IPS DF 6.9 (cell line): ENCODE measurements around the gene PPP1R14B.

Experiments
- DNase-seq: peaks from one replicate; pipeline ENCODE4 v3.0.0-alpha.2; 2013; ENCODE audit warnings: low read depth, low spot score
- H3K27ac ChIP-seq: one replicate; pipeline ENCODE4 v1.5.1; 2013; ENCODE audit warnings: low read length, control low read depth
- H3K27me3 ChIP-seq: 2 replicates; pipeline ENCODE4 v1.6.1; 2013; ENCODE audit warnings: mild to moderate bottlenecking, low read length; ENCODE audit not compliant: control insufficient read depth, insufficient read depth
- H3K36me3 ChIP-seq: 2 replicates; pipeline ENCODE4 v1.6.1; 2013; ENCODE audit warnings: low read length; ENCODE audit not compliant: control insufficient read depth, insufficient read depth
- H3K4me1 ChIP-seq: 2 replicates; pipeline ENCODE4 v1.6.1; 2013; ENCODE audit warnings: low read length; ENCODE audit not compliant: control insufficient read depth, insufficient read depth
- H3K4me3 ChIP-seq: 2 replicates; pipeline ENCODE4 v1.5.1; 2013; ENCODE audit warnings: mild to moderate bottlenecking, low read length
- H3K9me3 ChIP-seq: 2 replicates; pipeline ENCODE4 v1.6.1; 2013; ENCODE audit warnings: low read length, inconsistent platforms; ENCODE audit not compliant: control insufficient read depth, insufficient read depth
- WGBS: extraction: QIAGEN DNeasy Blood & Tissue Kit; methylation state at CpG from one replicate; pipeline ENCODE4 v1.1.7; 2013; ENCODE audit warnings: mixed read lengths, missing lambda C conversion rate; ENCODE audit not compliant: insufficient read length, insufficient coverage; 5-methylcytosine and 5-hydroxymethylcytosine counted together

PPP1R14B gene

GRCh38 chr11:64244966-64245365 lies 1.8 kb downstream of the PPP1R14B start:
- H3K27ac ChIP-seq = no peak overlapping the region
- H3K36me3 ChIP-seq = peaks cover 11% of the 10 kb centered on the region; the same call in 1 of the 2 replicates
- no CpG with 5 or more reads among the region's 6 CpGs for WGBS
- no peaks in the 10 kb centered on the region for H3K27me3 ChIP-seq
- no peak for DNase-seq
- peaks cover 18% of the 10 kb centered on the region for H3K4me1 ChIP-seq
- H3K9me3 ChIP-seq = no peaks in the 10 kb centered on the region
- peak overlapping the region; percentile 87; the same call in 1 of the 2 replicates for H3K4me3 ChIP-seq

DNA sequence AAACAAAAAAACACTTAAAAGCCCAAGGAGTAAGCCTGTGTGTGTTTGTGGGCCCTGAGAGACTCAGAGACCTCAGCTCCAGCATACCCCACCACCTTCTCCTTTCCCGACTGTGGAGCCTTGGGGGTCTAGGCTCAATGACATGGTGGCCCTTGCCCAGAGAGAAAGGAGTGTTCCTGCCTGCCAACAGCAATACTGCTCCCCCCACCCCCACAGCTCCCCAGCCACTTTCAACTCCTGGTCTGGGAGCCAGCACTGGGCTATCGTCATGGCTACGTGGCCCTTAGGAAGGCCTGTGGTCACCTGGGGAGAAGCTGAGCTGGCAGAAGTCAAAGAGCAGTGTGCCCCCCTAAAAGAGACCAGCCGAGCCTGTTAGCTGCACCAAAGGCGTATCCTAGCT lies 2.6 kb downstream of the PPP1R14B start:
- Histone ChIP-seq H3K27me3 (no peaks in the 10 kb centered on the region), H3K4me3 (no peak overlapping the region), H3K9me3 (no peaks in the 10 kb centered on the region), H3K4me1 (peaks cover 12% of the 10 kb centered on the region), H3K27ac (no peak overlapping the region), H3K36me3 (peaks cover 11% of the 10 kb centered on the region; the same call in 1 of the 2 replicates)
- no CpG with 5 or more reads among the region's 5 CpGs for WGBS
- DNase-seq = no peak

DNA sequence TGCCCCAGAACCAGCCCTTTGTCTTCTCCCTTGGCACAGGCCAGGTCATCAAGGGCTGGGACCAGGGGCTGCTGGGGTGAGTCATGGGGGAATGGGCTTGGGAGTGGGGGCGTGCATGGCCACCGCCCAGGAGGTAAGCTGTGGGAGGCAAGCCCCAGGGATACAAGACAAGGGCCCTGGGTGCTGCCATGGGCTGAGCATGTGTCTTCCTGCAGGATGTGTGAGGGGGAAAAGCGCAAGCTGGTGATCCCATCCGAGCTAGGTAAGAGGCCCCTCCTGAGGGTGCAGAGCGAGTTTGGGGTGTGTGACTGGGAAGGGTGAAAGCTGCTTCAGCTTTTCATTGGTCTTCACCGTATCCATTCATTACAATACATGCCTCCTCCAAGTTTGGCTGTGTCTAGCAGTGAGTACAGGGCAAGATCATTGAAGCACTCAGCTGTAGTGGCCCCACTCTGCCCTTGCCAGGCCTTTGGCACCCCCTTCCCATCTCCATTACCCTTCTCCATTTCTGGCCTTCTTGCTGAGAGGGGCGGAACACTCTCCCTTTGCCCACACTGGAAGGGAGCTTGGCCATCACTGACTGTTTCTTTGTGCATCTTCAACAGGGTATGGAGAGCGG lies 3.4 kb downstream of the PPP1R14B start:
- DNase-seq = no peak
- Histone ChIP-seq H3K4me3 (no peak overlapping the region), H3K27ac (no peak overlapping the region), H3K4me1 (peaks cover 8% of the 10 kb centered on the region), H3K27me3 (no peaks in the 10 kb centered on the region), H3K36me3 (peaks cover 15% of the 10 kb centered on the region; the same call in 1 of the 2 replicates), H3K9me3 (no peaks in the 10 kb centered on the region)
- WGBS = no CpG with 5 or more reads among the region's 8 CpGs

DNA sequence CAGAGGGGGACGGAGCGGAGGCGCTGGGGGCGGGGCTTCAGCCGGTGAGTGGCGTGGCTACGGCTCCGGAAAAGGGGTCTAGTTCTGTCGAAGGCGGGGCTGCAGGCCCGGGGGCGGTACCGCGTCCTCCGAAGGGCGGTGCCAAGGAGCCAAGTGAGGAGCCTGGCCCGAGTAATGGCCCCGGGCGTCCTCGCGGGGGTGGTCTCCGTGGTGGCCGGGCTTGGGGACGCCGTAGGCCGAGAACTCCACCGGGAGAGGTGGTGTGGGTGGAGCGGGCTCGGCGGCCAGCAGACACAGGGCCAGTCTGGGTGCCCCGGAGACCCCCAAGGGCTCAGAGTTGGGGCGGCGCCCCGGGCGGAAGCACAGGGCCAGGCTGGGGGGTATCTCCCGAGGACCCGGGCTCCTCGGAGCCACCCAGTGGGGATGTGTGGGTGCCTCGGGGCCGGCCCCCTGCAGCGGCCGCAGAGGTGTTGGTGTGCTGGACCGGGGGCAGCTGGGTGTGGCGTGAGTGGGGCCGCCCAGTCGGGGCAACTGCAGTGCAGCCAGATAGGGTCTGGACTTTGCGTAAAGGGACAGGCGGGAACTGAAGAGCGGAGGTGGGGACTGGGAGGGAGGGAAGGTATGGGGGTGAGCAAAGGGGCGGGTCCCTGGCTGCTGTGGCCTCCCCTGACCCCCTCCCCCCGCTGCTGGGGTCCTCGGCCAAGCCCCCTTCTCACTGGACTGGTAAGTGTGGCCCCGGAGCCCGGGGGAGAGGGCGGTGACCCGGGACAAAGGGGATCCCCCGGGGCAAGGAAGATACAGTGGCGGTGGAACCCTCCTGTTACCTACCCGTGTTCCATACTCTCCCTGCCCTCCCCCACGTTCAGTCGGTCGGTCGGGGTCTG lies 5.0 kb downstream of the PPP1R14B start:
- H3K27ac ChIP-seq = no peak overlapping the region
- WGBS = no CpG with 5 or more reads among the region's 63 CpGs
- H3K4me3 ChIP-seq = peak overlapping the region; percentile 57
- no peaks in the 10 kb centered on the region for H3K9me3 ChIP-seq
- H3K36me3 ChIP-seq = peaks cover 18% of the 10 kb centered on the region; the same call in 1 of the 2 replicates
- no peak for DNase-seq
- peaks cover 5% of the 10 kb centered on the region for H3K4me1 ChIP-seq
- H3K27me3 ChIP-seq = no peaks in the 10 kb centered on the region

DNA sequence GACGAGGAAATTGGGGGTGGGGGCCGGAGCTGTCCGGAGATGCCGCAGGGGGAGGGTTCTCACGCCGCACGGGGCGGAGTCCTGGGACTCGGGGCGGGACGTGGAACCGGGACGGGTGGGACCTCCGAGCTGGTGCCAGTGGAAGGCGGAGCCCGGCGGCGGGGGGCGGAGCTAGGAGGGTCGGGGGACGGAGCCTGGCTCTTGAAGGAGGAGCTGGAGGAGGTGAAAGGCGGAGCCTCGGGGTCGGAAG lies 5.6 kb downstream of the PPP1R14B start:
- Histone ChIP-seq H3K27ac (no peak overlapping the region), H3K9me3 (no peaks in the 10 kb centered on the region), H3K27me3 (no peaks in the 10 kb centered on the region), H3K36me3 (peaks cover 18% of the 10 kb centered on the region; the same call in 1 of the 2 replicates), H3K4me1 (peaks cover 5% of the 10 kb centered on the region), H3K4me3 (peak overlapping the region; percentile 73; the same call in 1 of the 2 replicates)
- whole genome bisulfite sequencing = no CpG with 5 or more reads among the region's 24 CpGs
- DNase-seq = no peak

DNA sequence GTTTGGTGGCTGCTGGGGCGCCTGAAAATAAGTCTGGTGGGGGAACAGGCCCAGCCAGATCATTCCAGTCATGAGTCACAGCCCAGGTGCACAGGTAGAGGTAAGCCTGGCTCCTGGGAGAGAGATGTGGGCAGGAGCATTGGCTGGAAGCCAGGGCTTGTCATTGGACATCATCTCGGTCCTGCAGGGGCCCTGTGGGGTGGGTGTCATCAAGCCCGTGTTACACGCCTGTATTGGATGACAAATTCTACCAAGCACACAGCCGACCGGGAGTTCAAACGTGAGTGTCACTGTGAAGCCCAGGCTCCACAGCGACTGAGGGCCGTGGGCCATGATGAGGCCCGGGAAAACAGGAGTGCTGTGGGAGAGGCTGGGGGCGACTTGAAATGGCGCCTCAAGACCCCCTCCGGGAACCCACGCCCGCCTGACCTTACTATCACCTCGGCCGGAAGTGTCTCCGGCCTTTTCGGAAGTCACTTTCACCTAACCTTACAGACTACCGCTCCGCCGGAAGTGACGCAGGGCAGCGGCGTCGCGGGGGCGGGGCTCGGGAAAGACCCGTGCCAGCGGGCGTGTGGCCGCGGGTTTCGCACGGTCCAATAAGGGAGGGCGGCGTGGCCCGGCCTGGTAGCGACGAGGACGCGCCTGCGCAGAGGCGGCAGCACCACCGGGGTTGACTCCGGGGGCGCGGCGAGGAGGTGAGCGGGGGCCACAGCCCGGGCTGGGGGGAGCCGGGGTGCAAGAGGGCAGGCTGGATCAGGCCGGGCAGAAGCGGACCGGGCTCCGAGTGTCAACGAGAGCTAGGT lies 6.1 kb downstream of the PPP1R14B start, which contains the start of gene FKBP2:
Gene FKBP2, plus strand, starts transcription at position 661 of the 806 bp plus-strand sequence. CDS start 1,293 bp downstream, outside the sequence.
- no peak for DNase-seq
- H3K4me1 ChIP-seq = peaks cover 5% of the 10 kb centered on the region
- H3K27me3 ChIP-seq = no peaks in the 10 kb centered on the region
- H3K9me3 ChIP-seq = no peaks in the 10 kb centered on the region
- H3K36me3 ChIP-seq = peaks cover 18% of the 10 kb centered on the region; the same call in 1 of the 2 replicates
- H3K27ac ChIP-seq = no peak within 1 kb of the TSS
- H3K4me3 ChIP-seq = peak within 1 kb of the TSS; percentile 73
- no CpG with 5 or more reads among the region's 58 CpGs for WGBS

DNA sequence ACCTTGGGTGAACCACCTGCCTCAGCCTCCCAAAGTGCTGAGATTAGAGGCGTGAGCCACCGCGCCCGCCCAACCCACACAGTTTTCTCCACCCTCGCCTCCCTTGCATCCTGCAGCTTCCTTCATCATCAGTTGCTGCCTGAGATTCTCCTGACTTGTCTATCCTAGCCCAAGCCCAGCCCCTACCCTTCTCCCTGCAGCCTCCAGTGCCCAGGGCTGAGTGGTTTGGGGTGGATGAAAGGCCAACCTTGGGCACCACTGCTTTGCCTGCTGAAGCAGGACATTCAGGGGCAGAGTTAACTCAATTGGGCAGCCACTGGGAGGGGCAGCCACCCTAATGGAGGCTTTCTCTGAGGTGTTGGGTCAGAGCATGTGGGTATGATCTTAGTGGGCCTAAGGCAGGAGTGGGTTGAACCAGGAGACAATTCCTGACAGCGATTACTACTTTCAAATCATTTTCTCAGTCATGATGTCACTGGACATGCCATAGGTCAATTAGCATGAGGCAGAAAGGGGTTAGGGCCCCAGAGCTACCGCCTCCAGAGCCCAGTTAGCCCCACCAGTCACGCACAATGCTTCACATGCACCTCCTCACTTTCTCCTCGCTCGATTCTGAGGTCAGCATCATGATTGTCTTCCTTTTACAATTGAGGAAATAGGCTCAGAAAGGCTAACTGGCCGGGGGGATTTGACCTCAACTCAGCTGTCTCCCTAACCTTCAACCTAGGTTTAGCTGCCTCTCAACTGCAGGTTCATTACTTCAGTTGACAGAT lies 6.9 kb downstream of the PPP1R14B start:
- DNase-seq = no peak
- Histone ChIP-seq H3K9me3 (no peaks in the 10 kb centered on the region), H3K36me3 (peaks cover 16% of the 10 kb centered on the region; the same call in 1 of the 2 replicates), H3K4me1 (peaks cover 2% of the 10 kb centered on the region), H3K27ac (no peak overlapping the region), H3K4me3 (peak overlapping the region; percentile 73; the same call in 1 of the 2 replicates), H3K27me3 (no peaks in the 10 kb centered on the region)
- WGBS = no CpG with 5 or more reads among the region's 11 CpGs

DNA sequence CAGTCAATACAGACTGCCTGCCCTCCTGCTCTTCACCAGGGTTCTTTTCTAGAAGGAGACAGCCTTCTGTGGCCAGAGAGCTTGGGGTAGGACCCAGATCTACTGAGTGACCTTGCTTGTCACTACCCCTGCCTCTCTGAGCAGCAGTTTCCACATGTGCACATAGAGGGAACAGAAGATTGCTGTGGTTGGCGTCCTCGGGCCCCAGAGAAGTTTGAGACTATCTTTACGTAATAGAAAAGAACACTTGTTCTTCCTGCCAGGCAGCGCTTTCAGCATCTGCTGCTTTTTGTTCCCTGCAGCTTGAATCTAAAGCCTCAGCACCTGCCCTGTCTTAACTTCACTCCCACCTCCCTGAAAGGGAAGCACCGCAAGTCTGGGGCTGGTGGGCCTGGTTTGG lies 7.7 kb downstream of the PPP1R14B start:
- peaks cover 14% of the 10 kb centered on the region; the same call in 1 of the 2 replicates for H3K36me3 ChIP-seq

DNA sequence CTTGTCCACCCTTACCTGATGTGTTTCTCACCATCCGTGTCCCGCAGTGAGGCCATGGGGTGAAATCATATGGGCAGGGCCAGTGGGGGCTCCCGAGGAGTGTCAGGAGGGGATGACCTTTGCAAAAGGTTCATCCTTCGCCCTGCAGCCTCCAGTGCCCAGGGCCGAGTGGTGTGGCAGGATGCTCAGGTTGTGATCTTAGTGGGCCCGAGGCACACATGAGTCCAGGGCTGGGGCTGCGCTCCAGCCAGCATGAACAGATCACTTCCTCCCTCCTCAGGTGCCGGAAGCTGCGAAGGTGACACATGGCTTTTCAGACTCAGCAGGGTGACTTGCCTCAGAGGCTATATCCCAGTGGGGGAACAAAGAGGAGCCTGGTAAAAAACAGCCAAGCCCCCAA lies 8.7 kb downstream of the PPP1R14B start:
- no peak overlapping the region for H3K27ac ChIP-seq
- no CpG with 5 or more reads among the region's 9 CpGs for WGBS
- peaks cover 7% of the 10 kb centered on the region; the same call in 1 of the 2 replicates for H3K36me3 ChIP-seq
- H3K4me3 ChIP-seq = no peak overlapping the region
- H3K4me1 ChIP-seq = peaks cover 4% of the 10 kb centered on the region
- DNase-seq = no peak
- no peaks in the 10 kb centered on the region for H3K27me3 ChIP-seq
- no peaks in the 10 kb centered on the region for H3K9me3 ChIP-seq

More for the DNA sequence above, 7.7 kb downstream of the PPP1R14B start:
- H3K4me3 ChIP-seq = no peak overlapping the region
- H3K4me1 ChIP-seq = peaks cover 2% of the 10 kb centered on the region
- H3K27ac ChIP-seq = no peak overlapping the region
- WGBS = no CpG with 5 or more reads among the region's 5 CpGs
- H3K27me3 ChIP-seq = no peaks in the 10 kb centered on the region
- H3K9me3 ChIP-seq = no peaks in the 10 kb centered on the region
- DNase-seq = no peak
